Endothelial cell of umbilical vein (primary cell): Measurements from ENCODE around the gene RPL9.

Source experiments
- CTCF ChIP-seq, 2 donors: IDR thresholded peaks; 1 replicate in 1 of 2; 2 replicates in 1 of 2; pipeline ENCODE4 v1.5.1; 2011; ENCODE audit warnings: low read length in 2 of 2, mild to moderate bottlenecking in 2 of 2, moderate library complexity in 2 of 2, control low read depth in 1 of 2, inconsistent platforms in 1 of 2, low read depth in 1 of 2; ENCODE audit not compliant: insufficient read depth in 1 of 2; ENCODE audit errors: extremely low read depth in 1 of 2
- GATA2 ChIP-seq: IDR thresholded peaks from 2 replicates; pipeline ENCODE4 v1.7.0; 2011; ENCODE audit warnings: low read depth, mild to moderate bottlenecking, moderate library complexity, mixed read lengths, low read length; ENCODE audit not compliant: insufficient read length, insufficient read depth

- no peak for TF ChIP-seq GATA2
- no peak for TF ChIP-seq CTCF (IDR thresholded peaks at IDR 0.05; ENCODE audit: extremely low read depth in 1 of 2, insufficient read depth in 1 of 2, low read depth in 1 of 2, low read length in 2 of 2)
Measured at GRCh38 chr4:39498727-39499020, 40.0 kb upstream of the RPL9 start.
